Stimulated activated CD4-positive, alpha-beta T cell treated with anti-CD3 and anti-CD28 coated beads, Interleukin-1b, Interleukin-23, amount 100 ng/mL, for 1 hour (primary cell): ENCODE results near the gene GALNT15.

Experiments used
- DNase-seq, 2 donors: peaks; one replicate each; pipeline ENCODE4 v3.0.0-alpha.2; 2020; ENCODE audit warnings: low read depth in 2 of 2

Gene GALNT15

DNA sequence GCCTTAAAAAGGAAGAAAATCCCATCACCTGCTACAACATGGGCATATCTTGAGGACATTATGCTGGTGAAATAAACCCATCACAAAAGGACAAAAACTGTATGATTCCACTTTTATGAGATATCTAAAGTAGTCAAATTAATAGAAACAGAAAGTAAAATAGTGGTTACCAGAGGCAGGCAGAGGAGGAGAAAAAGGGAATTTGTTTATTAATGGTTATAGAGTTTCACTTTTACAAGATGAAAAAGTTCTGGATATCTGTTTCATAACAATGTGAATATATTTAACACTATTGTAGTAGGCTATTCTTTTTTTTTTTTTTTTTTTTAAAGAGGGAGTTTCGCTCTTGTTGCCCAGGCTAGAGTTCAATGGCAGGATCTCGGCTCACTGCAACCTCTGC lies 49.8 kb downstream of the GALNT15 start:
- no peak for DNase-seq

- no peak for DNase-seq
Measured at GRCh38 chr3:16227566-16227965, 53.1 kb downstream of the GALNT15 start.

DNA sequence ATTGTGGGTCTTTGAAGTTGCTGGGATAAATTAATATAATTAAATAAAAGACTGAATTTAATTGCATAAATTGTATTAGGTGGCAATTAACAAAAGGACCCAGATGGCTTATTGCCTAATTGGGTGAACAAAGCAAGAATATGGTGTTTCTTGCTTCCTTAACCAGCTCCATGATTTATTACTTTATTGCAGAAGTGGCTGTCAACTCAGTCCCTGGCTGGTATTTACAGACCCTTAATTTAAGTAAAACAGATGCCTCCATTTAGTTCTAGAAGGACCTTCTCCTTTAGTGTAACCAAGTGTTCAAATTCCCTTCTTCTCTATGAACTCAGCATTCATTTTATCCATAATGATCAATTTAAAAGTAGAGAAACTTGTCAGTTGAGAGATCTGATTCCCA lies 55.2 kb downstream of the GALNT15 start:
- no peak for DNase-seq

DNA sequence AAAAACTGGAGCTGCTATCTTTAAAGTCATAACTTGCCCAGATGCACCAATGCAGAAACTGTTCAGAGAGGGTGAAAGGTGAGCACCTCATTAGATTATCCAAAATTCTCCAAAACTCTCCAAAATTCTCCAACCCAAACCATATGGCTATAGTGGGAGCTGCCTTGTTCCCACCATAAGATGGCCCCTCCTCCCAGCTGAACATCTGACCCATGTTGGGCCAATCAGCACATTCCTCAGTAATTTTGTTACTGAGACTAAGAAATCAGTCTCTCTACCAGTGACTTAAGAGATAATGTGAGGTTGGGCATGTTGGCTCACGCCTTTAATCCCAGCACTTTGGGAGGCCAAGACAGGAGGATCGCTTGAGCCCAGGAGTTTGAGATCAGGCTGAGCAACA lies 57.5 kb downstream of the GALNT15 start:
- DNase-seq = no peak

- DNase-seq = no peak
Measured at GRCh38 chr3:16233806-16234205, 59.3 kb downstream of the GALNT15 start.

- no peak for DNase-seq
Measured at GRCh38 chr3:16234281-16234680, 59.8 kb downstream of the GALNT15 start.

GRCh38 chr3:16236030-16236639 lies 61.7 kb downstream of the GALNT15 start:
- no peak for DNase-seq

- no peak for DNase-seq
Measured at GRCh38 chr3:16236856-16237393, 62.4 kb downstream of the GALNT15 start.

DNA sequence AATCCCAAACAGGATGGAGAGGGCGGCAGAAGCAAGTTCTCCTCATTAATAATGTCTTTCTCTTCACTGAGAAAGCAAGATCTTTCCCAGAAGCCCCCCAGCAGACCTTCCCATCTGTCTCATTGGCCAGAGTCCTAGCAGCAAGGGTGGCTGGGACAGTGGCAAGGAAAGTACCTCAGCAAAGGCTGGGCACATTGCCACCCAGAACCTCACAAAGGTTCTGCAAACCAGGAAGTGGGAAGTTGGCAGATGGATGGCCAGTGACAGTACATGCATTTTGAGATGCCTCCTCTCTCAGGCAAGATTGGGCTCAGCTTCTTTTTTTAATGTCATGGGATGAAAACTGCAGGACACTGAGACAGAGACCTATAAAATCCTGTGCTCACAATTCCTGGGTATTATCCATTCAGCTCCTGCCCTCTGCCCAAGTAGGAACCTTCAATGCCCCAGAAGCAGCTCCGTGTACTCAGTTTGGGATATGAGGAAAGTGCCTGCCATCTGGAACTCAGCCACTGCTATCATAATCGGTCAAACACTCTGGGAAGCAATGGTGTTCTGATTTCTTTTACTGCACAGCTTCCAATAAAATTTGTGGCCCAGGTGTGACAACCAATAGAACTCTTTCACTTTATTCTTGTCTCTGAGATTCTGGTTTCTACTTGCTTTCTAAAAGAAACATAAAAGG lies 64.7 kb downstream of the GALNT15 start:
- DNase-seq = no peak

GRCh38 chr3:16239780-16240179 lies 65.3 kb downstream of the GALNT15 start:
- DNase-seq = no peak

DNA sequence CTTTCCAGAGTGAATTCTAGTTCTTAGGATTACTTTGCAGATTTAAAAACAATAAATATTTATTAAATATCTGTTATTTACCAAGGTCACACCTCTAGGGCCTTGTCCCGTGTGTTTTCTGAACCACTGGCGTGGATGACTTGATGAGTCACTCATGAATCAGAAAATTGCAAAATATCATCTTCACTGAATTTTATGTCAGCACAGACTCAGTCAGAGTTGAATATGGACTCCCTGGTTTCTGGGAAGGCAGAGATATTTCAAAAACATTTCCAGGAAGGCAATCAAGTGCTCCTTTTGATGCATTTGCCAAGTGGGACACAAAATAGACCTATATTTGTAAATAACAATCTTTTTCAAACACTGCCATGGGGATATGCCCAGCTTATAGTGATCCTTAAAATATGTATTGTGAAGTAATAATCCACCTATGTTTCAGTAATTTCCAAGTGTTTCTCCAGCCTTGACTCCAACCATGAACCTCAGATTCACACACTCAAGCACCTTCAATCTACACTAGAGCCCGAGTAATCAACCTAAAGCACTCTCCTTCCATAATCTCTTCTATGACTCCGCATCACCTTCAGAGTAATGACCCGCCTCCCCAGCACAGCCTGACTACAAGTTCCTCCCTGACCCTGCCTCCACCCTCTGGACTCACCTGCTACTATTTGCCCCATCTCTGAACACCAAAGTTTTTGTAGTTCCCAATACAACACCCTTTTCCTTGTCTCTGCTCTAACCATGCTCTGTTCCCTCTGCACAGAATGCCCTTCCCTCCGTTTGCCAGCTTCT lies 65.9 kb downstream of the GALNT15 start:
- DNase-seq = no peak

DNA sequence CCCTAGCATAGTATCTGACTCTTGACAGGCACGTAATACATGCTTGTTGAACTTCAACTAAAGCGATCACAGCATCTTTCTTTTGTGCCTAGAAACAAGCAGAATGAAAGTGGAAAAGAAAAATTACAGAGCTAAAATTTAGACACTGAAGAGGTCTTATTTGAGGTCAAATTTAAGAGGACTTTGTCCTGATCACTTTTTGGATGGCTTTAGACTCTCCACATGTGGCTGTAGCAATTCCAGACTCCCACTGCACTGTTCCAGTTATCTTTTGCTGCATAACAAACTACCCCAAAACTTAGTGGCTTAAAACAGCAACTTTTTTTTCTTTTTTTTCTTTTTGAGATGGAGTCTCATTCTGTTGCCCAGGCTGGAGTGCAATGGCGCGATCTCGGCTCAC lies 66.7 kb downstream of the GALNT15 start:
- DNase-seq = no peak

GRCh38 chr3:16242177-16242576 lies 67.7 kb downstream of the GALNT15 start:
- no peak for DNase-seq

DNA sequence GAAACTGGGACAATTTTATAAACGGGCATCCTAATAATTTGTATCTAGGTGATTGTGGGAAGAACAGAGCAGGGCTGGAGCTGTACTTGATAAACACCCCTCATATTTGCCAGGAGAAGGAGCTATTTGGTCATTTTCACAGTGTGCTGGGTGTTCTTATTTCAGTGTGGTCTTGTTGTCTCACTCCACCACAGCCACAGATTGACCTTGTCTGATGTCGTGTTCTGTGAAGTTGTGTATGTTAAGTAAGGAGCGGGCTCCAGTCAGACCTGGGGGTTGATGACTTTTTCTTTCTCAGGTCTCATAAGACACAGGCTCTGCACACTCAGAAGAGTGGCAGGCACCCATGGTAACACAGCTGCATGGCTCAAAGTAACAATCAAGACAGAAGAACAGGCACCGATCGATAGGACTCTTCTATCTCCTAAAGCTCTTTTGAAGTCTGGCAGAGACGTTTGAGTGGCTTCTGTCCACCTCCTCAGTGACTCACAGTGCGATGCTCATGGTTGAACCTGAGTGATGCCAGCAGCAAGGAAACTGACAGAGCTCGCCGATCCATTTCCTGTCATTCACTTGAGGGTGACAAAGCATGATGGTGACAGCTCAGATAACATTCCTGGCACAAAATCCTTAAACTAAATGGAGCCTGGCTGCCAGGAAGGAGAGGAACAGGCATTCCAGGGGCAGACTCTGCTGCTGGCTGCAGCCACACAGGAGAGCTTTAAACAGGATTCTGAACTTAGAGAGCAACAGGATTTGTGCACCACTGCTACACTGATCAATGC lies 69.4 kb downstream of the GALNT15 start:
- no peak for DNase-seq

DNA sequence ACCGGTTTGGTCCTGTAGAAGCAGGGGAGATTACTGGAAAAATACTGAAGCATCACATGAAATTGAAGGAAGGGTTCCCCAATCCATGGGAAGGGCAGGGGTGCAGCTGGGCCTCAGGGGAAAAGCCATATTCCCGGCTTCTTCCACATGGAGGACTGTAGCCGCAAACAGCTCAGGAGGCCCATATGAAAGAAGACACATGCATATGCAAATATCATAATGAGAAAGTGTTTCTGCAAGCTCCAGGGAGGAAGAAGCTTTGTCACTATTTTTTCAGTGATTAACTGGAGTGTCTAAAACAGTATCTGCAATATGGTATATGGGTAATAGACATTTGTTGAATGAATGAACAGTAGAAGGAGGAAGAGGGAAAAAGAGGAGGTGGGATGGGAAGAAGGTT lies 71.1 kb downstream of the GALNT15 start:
- DNase-seq = no peak

DNA sequence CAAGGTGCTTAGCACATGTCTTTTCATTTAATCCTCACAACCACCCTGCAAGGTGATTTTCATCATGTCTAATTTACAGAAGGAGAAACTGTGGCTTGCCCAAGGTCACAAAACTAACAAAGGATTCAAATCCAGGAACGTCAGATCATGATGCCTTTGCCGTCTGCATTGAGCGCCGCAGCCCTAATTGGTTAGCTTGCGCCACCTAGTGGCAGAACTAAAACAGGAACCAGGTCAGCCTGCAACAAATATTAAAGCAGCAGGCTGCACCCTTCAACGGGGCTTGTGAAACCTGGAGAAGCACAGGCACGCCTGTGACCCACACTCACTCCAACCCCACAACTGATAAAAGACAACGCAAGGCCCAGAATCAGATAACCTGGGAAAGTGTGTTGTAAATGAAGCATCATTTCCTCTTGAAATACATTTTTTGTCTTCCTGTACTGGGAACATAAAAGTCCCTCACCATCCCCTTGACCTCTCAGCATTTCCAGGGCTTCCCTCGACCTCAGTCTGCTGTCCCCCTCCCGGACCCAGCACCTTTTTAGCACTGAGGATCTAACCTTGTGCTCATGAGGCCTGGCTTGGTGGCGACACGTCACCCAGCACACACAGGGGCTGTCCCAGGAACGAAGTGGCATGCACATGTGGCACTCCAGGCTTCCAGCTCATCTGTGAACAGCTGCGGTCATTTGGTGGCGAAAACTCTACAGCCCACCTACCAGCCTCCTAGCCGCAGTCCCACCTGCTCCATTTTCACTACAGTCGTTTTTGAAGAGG lies 73.0 kb downstream of the GALNT15 start:
- peak; percentile 44 to 59 for DNase-seq

- no peak for DNase-seq
Measured at GRCh38 chr3:16248556-16248955, 74.1 kb downstream of the GALNT15 start.

DNA sequence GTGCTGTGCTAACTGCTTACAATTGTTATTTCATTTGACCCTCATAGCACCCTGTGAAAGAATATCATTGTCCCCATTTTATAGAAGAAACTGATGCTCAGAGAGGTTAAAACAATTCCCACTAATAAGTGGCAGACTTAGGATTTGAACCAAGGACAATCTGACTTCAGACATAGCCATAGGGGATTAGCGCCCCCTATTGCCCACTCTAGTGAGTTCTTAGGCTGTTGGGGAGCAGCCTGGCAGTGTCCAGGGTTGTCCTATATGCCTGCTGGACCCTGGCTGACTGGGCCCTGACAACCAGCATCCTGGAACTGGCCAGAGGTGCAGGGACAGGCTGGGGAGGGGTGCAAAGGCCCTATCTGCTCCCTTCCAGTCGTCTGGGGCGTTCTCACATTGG lies 74.9 kb downstream of the GALNT15 start:
- DNase-seq = no peak

- DNase-seq = no peak
Measured at GRCh38 chr3:16249886-16250285, 75.4 kb downstream of the GALNT15 start.

DNA sequence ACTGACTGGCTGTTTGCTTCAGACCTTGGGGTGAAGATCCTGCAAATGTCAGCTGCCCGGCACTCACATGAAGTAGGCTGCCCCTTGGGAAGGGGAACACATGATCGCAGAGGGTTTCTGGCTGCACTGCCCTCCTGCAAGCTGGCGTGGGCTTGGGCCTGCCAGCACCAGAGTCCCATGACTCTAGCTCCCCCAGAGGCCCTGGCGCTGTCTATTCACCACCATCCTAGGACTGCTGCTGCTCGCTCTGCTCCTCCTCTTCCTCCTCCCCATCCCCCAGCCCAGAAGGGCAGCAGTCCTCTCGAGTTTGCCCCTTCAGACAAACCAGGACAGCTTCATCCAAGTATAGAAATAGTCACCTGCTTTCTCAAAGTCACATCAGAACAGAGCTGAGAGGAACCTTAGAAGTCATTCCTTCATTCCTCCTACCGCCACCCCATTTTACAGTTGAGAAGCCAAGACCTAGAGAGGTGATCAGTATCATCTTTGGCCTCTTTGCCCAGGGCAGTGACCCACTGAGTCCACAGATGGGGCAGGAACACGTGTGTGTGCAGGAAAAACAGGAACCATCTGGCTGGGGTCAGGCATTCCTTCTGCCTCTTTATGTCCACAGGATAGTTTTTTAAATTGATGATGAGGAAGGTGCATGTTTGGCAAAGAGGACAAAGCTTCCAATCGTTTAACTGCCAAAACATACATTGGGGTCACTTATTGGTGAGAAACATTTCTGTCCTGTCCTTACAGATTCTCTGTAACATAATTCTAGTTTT lies 77.0 kb downstream of the GALNT15 start:
- DNase-seq = no peak
